Measurements from ENCODE around the gene NDUFB4.
"Not testable (repeated sequence)": the region's sequence is repeated elsewhere in the genome, so short reads cannot be mapped to it uniquely, and the experiment has no call there.

Gene NDUFB4

GRCh38 chr3:120623727-120624093 is 27.6 kb downstream of the NDUFB4 start:
- no peak for DNase-seq
- in situ Hi-C loops (cut with HindIII; ENCODE audit: low pct_ligation_motif_present, low pct_unique_long_range_greater_than_20kb, low sequenced_read_pairs) = no loop called here

- in situ Hi-C loops (cut with HindIII; ENCODE audit: low pct_ligation_motif_present, low pct_unique_long_range_greater_than_20kb, low sequenced_read_pairs) = no loop called here
- no peak for DNase-seq
Observed at GRCh38 chr3:120625159-120625586, 29.0 kb downstream of the NDUFB4 start.

GRCh38 chr3:120634539-120634938 is 38.4 kb downstream of the NDUFB4 start:
- no peak for DNase-seq
- in situ Hi-C loops (cut with HindIII; ENCODE audit: low pct_ligation_motif_present, low pct_unique_long_range_greater_than_20kb, low sequenced_read_pairs) = no loop called here

GRCh38 chr3:120636795-120637401 is 40.8 kb downstream of the NDUFB4 start:
- in situ Hi-C loops (cut with HindIII; ENCODE audit: low pct_ligation_motif_present, low pct_unique_long_range_greater_than_20kb, low sequenced_read_pairs) = no loop called here
- no peak for DNase-seq

- in situ Hi-C loops (cut with HindIII; ENCODE audit: low pct_ligation_motif_present, low pct_unique_long_range_greater_than_20kb, low sequenced_read_pairs) = no loop called here
- no peak for DNase-seq
Observed at GRCh38 chr3:120637851-120638559, 41.9 kb downstream of the NDUFB4 start.

GRCh38 chr3:120638820-120639219 is 42.7 kb downstream of the NDUFB4 start:
- in situ Hi-C loops (cut with HindIII; ENCODE audit: low pct_ligation_motif_present, low pct_unique_long_range_greater_than_20kb, low sequenced_read_pairs); DNase-seq: not testable (repeated sequence)

GRCh38 chr3:120640231-120640630 is 44.1 kb downstream of the NDUFB4 start:
- no peak for DNase-seq
- in situ Hi-C loops (cut with HindIII; ENCODE audit: low pct_ligation_motif_present, low pct_unique_long_range_greater_than_20kb, low sequenced_read_pairs) = no loop called here

- in situ Hi-C loops (cut with HindIII; ENCODE audit: low pct_ligation_motif_present, low pct_unique_long_range_greater_than_20kb, low sequenced_read_pairs) = no loop called here
- no peak for DNase-seq
Observed at GRCh38 chr3:120641696-120642246, 45.6 kb downstream of the NDUFB4 start.

GRCh38 chr3:120642368-120642948 is 46.3 kb downstream of the NDUFB4 start:
- no peak for DNase-seq
- in situ Hi-C loops (cut with HindIII; ENCODE audit: low pct_ligation_motif_present, low pct_unique_long_range_greater_than_20kb, low sequenced_read_pairs) = no loop called here

- in situ Hi-C loops (cut with HindIII; ENCODE audit: low pct_ligation_motif_present, low pct_unique_long_range_greater_than_20kb, low sequenced_read_pairs) = no loop called here
- no peak for DNase-seq
Observed at GRCh38 chr3:120645083-120645845, 49.1 kb downstream of the NDUFB4 start.

- in situ Hi-C loops (cut with HindIII; ENCODE audit: low pct_ligation_motif_present, low pct_unique_long_range_greater_than_20kb, low sequenced_read_pairs) = no loop called here
- DNase-seq = no peak
Observed at GRCh38 chr3:120646771-120647432, 50.8 kb downstream of the NDUFB4 start.

- DNase-seq = no peak
Observed at GRCh38 chr3:120648290-120648689, 52.2 kb downstream of the NDUFB4 start.

GRCh38 chr3:120649830-120650233 is 53.7 kb downstream of the NDUFB4 start:
- no peak for DNase-seq
- in situ Hi-C loops (cut with HindIII; ENCODE audit: low pct_ligation_motif_present, low pct_unique_long_range_greater_than_20kb, low sequenced_read_pairs) = no loop called here

More at GRCh38 chr3:120648290-120648689, 52.2 kb downstream of the NDUFB4 start:
- in situ Hi-C loops (cut with HindIII; ENCODE audit: low pct_ligation_motif_present, low pct_unique_long_range_greater_than_20kb, low sequenced_read_pairs) = no loop called here

- in situ Hi-C loops (cut with HindIII; ENCODE audit: low pct_ligation_motif_present, low pct_unique_long_range_greater_than_20kb, low sequenced_read_pairs) = no loop called here
- DNase-seq = no peak
Observed at GRCh38 chr3:120650311-120650710, 54.2 kb downstream of the NDUFB4 start.

All from ACHN (cell line).